ENCODE measurements around the gene ZNF625.

ZNF625 gene

DNA sequence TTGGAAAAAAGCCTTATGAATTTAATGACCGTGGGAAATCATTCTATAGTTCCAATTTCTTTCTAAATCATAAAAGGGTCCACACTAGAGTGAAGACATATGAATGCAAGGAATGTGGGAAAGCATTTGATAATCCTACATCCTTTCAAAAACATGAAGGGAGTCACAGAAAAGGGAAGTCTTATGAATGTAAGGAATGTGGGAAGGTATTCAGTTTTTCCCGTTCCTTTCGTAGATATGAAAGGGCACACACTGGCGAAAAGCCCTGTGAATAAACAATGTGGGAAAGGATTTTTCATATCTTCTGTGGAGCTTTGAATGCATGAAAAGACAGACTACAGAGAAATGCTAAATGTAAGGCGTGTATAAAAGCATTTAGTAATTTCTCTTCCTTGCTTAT is 43.4 kb downstream of the ZNF625 start:
- no peak for DNase-seq (ENCODE audit: low read depth in 1 of 2, low spot score in 1 of 2)
- Histone ChIP-seq H3K4me3 (replicated peaks; ENCODE audit: insufficient read depth, low read length) (no peak overlapping the region), H3K27me3 (ENCODE audit: insufficient read depth, poor library complexity, severe bottlenecking) (no peaks in the 10 kb centered on the region), H3K27ac (replicated peaks) (no peak overlapping the region)
- TF ChIP-seq, protein P1, sequence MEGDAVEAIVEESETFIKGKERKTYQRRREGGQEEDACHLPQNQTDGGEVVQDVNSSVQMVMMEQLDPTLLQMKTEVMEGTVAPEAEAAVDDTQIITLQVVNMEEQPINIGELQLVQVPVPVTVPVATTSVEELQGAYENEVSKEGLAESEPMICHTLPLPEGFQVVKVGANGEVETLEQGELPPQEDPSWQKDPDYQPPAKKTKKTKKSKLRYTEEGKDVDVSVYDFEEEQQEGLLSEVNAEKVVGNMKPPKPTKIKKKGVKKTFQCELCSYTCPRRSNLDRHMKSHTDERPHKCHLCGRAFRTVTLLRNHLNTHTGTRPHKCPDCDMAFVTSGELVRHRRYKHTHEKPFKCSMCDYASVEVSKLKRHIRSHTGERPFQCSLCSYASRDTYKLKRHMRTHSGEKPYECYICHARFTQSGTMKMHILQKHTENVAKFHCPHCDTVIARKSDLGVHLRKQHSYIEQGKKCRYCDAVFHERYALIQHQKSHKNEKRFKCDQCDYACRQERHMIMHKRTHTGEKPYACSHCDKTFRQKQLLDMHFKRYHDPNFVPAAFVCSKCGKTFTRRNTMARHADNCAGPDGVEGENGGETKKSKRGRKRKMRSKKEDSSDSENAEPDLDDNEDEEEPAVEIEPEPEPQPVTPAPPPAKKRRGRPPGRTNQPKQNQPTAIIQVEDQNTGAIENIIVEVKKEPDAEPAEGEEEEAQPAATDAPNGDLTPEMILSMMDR (IDR thresholded peaks at IDR 0.05; ENCODE audit: insufficient read depth, low read length), result no peak
- TF ChIP-seq REST (IDR thresholded peaks at IDR 0.05; ENCODE audit: insufficient replicate concordance, low read depth), result no peak
- TF ChIP-seq GABPA (IDR thresholded peaks at IDR 0.05; ENCODE audit: low read depth), result no peak
- no peak for TF ChIP-seq POLR2AphosphoS5 (IDR thresholded peaks at IDR 0.05; ENCODE audit: low read depth)
- TF ChIP-seq SPI1 (IDR thresholded peaks at IDR 0.05; ENCODE audit: borderline replicate concordance, low read depth), result no peak

DNA sequence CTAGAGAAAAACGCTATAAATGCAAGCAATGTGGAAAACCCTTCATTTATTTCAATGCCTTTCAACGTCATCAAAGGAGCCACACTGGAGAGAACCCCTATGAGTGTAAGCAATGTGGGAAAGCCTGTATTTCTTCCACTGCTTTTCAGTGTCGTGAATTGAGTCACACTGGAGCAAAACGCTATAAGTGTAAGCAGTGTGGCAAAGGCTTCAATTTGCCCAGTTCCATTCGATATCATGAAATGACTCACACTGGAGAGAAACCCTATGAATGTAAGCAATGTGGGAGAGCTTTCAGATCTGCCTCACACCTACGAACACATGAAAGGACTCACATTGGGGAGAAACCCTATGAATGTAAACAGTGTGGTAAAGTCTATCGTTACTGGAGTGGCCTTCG is 43.8 kb downstream of the ZNF625 start:
- DNase-seq (ENCODE audit: low read depth in 1 of 2, low spot score in 1 of 2), result no peak
- no peak overlapping the region for H3K27ac ChIP-seq (replicated peaks)
- no peaks in the 10 kb centered on the region for H3K27me3 ChIP-seq (ENCODE audit: insufficient read depth, poor library complexity, severe bottlenecking)
- no peak overlapping the region for H3K4me3 ChIP-seq (replicated peaks; ENCODE audit: insufficient read depth, low read length)
- TF ChIP-seq REST (IDR thresholded peaks at IDR 0.05; ENCODE audit: insufficient replicate concordance, low read depth), result no peak
- no peak for TF ChIP-seq SPI1 (IDR thresholded peaks at IDR 0.05; ENCODE audit: borderline replicate concordance, low read depth)
- TF ChIP-seq POLR2AphosphoS5 (IDR thresholded peaks at IDR 0.05; ENCODE audit: low read depth), result no peak
- no peak for TF ChIP-seq GABPA (IDR thresholded peaks at IDR 0.05; ENCODE audit: low read depth)
- TF ChIP-seq, protein P1 (IDR thresholded peaks at IDR 0.05; ENCODE audit: insufficient read depth, low read length), result no peak

- H3K27me3 ChIP-seq (ENCODE audit: insufficient read depth, poor library complexity, severe bottlenecking), result no peaks in the 10 kb centered on the region
- H3K4me3 ChIP-seq (replicated peaks; ENCODE audit: insufficient read depth, low read length), result no peak overlapping the region
- TF ChIP-seq, protein P1 (IDR thresholded peaks at IDR 0.05; ENCODE audit: insufficient read depth, low read length), result no peak
- TF ChIP-seq REST (IDR thresholded peaks at IDR 0.05; ENCODE audit: insufficient replicate concordance, low read depth) (no peak), GABPA (IDR thresholded peaks at IDR 0.05; ENCODE audit: low read depth) (no peak), SPI1 (IDR thresholded peaks at IDR 0.05; ENCODE audit: borderline replicate concordance, low read depth) (no peak)
- no peak for DNase-seq (ENCODE audit: low read depth in 1 of 2, low spot score in 1 of 2)
- H3K27ac ChIP-seq (replicated peaks), result no peak overlapping the region
Observed at GRCh38 chr19:12111943-12112637, 44.4 kb downstream of the ZNF625 start.

Measured in HL-60 (cell line).